ENCODE results near the gene VIPAS39.
A peak's percentile ranks its signal among the peaks of the same experiment; 100 is the strongest.

VIPAS39 gene

DNA sequence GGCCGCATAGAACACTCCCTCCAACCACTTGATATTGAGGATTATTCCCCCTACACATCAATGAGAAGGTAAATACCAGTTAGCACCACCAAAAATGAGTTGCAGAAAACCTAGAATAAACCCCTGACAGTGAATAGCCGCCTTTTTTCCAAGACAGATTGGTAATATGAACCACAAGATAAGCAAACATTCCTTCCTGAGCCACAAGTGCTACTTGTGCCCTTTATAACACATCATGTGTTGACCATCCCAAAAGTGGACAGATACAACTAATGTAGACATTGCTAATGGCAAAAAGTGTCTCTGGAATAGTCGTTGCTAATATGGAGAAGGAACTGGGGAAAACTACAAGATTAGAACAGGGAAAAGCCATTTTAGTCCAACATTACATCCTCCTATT, 51.3 kb downstream of the VIPAS39 start:
- DNase-seq (ENCODE audit: low read depth) = no peak

DNA sequence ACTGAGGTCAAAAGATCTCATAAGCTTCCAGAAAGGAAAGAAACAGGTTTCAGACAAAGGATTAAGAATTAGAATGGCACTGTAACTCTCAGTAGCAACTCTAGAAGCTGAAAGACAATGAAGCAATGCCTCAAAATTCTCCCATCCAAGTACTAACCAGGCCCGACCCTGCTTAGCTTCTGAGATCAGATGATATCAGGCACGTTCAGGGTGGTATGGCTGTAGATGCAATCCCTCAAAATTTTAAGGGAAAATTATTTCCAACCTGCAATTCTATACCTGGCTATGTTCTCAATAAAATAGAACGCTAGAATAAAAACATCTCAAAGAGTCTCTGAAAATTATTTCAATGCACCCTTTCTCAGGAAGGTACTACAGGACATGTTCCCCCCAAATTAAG, 53.6 kb downstream of the VIPAS39 start:
- DNase-seq (ENCODE audit: low read depth) = no peak

DNA sequence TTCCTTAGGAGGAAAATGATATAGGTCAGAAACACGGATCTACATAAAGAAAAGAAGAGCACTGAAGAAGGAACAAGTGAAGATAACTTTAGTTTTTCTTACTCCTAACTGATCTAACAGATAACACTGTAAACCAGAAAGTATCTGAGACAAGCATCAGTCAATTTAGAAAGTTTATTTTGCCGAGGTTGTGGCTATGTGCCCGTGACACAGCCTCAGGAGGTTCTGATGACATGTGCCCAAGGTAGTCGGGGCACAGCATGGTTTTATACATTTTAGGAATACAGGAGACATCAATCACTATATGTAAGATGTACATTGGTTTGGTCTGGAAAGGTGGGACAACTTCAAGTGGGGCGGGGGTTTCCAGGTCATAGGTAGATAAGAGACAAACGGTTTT, 57.2 kb downstream of the VIPAS39 start:
- DNase-seq (ENCODE audit: low read depth) = no peak

DNA sequence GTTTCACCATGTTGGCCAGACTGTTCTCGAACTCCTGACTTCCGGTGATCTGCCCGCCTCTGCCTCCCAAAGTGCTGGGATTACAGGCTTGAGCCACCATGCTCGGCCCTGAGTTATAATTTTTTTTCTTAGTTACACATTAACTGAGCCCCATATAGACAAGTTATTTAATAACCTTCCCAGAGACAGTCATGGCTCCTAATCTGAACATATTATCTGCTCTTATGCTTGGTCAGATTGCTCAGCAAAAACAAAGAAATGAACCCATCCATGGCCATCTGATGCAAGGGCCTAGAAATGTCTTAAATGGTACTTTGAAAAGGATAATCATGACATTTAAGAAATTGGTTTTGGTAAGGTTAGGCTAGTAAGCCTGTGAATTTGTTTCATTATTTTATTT, 67.2 kb downstream of the VIPAS39 start:
- DNase-seq (ENCODE audit: low read depth) = no peak

DNA sequence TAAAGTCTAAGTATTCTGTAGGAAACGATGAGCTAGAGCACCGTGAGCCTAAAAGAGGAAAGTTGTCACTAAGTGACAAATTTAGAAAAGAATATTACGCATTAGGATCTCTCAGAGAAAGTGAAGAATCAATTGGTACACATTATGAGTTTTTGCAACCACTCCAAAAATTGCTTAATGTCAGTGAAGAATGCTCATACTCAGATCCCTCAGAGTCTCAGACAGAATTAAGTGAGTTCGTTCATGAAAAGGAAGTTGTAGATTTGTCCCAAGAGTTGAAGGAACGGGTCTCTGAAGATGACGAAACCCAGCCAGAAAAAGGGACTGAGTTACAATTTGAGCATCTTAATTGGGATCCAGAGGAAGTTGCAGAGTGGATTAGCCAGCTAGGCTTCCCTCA, 78.7 kb downstream of the VIPAS39 start:
- DNase-seq (ENCODE audit: low read depth) = no peak

DNA sequence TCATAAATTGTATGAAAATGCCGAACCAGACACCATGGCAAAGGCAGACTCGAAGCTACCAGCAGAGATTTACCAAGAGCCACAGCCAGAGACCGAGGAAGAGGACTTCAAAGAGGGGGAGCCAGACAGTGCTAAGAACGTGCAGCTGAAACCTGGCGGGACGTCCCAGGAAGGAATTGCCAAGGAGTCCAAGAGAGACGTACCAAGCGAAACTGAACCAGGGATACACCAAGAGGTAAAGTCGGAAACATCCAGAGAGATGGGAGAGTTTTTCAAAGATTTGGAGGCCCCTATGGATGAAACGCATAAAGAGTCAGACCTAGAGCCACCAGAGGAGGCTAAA, 79.9 kb downstream of the VIPAS39 start:
- DNase-seq (ENCODE audit: low read depth) = no peak

DNA sequence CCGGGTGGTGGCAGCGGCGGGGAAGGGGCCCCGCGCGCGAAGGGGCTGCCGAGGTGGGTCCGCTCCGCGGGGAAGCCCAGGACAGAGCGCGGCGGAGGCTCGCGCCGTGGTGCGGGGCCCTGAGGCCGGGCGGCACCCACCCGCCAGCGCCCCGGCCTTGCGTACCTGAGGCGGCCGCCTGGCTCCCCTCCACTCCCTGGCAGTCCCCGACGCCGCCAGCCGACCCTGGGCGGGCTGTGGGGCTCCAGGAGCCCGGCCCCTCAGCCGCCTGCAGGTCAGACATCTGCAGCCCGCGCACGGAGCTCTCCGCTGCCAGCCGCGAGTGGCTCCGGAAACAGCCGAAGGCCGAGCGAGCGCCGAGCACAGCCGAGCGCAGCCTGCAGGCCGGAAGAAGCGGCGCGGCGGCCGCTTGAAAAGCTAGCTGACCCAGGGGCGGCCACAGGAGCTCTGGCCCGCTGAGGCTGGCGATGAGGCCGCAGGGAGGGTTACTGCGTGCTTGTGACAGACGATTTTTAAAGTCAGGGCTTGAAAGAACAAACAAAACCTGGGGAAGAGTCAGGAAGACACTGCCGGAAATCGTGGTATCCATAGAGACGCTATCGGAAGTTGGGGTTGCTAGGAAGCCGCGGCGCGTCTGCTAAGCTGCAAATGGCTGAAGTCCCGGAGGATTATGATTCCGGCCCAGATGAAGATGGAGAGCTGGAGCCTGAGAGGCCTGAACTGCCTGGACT, 80.5 kb downstream of the VIPAS39 start, which contains the start of the genes SAMD15 and TMED8:
Gene SAMD15 (plus strand): TSS at position 609 of the 731 bp plus-strand sequence. CDS start 40 bp downstream, at position 649.
Gene TMED8 (minus strand): TSS at position 324 of the 731 bp plus-strand sequence. CDS start 41 bp downstream, at position 283.
- peak; percentile 56 for DNase-seq (ENCODE audit: low read depth)

All from stimulated activated CD8-positive, alpha-beta memory T cell treated with anti-CD3 and anti-CD28 coated beads, Interleukin-15, amount 100 ng/mL, for 24 hours (primary cell).